ENCODE data around the gene NDUFA8. TPM values are rescaled to one million over a fixed set of nuclear protein-coding genes. Genes with fewer than 3 reads are reported as not detected.

Gene NDUFA8
- total RNA-seq, 1 donor = 25.2 TPM

DNA sequence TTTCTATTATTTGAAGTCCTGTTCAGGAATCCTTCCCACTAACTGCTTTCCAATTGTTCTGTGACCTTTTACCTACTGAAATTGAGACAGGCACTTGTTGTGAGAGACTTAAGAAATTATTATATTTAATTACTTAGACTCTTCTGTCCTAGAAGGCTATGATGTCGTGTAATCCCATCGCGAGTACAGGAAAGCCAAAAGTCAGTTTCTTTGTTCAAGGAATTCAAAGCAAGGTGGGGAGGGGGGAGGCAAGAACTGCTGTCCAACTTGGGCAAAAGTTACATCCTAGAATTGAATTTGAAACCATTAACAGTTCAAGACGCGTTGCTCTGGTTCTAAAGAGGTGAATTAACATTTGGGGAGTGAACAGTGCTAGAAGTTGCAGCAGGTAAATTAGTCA lies 17.9 kb downstream of the NDUFA8 start:
- H3K4me3 ChIP-seq (ENCODE audit: low read depth, low read length) = no peak overlapping the region
- TF ChIP-seq, protein P1, sequence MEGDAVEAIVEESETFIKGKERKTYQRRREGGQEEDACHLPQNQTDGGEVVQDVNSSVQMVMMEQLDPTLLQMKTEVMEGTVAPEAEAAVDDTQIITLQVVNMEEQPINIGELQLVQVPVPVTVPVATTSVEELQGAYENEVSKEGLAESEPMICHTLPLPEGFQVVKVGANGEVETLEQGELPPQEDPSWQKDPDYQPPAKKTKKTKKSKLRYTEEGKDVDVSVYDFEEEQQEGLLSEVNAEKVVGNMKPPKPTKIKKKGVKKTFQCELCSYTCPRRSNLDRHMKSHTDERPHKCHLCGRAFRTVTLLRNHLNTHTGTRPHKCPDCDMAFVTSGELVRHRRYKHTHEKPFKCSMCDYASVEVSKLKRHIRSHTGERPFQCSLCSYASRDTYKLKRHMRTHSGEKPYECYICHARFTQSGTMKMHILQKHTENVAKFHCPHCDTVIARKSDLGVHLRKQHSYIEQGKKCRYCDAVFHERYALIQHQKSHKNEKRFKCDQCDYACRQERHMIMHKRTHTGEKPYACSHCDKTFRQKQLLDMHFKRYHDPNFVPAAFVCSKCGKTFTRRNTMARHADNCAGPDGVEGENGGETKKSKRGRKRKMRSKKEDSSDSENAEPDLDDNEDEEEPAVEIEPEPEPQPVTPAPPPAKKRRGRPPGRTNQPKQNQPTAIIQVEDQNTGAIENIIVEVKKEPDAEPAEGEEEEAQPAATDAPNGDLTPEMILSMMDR (IDR thresholded peaks at IDR 0.05; ENCODE audit: insufficient read depth, low read length) = no peak
- no peak for DNase-seq (ENCODE audit: low read depth)

DNA sequence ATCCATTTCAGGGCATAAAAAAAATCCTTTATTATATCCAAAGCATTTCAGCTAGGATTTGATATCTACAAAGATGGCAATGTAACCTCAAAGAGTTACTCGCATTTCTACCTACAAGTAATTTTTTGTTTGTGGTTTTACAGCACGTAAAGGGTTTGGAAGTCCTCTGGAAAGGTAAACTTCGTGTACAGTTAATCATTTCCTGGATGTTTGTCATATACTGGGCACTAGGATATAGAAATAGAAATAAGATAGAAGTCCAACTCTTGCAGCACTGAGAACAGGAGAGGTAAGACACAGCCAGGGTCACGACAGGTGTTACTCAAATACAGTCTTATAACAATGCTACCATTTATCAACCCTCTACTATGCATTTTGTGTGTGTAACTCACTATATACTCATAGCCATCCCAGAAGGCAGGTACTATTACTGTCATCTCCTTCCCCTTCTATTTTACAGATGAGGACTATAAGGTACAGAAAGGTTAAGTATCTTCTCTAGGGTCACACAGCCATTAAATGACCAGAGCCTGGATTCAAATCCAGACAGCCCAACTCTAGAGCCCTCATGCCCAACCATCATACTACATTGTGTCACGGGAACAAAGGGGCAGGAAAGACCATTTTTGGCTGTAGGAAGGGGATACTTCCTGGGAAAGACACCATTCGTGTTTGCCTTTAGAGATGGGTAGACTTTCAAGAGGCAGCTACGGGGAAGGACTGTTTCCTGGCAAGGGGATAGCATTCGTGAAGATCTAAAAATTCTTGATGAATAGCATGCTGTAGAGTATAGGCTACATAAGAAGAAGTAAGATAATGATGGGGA lies 19.0 kb downstream of the NDUFA8 start:
- no peak overlapping the region for H3K4me3 ChIP-seq (ENCODE audit: low read depth, low read length)
- TF ChIP-seq, protein P1 (IDR thresholded peaks at IDR 0.05; ENCODE audit: insufficient read depth, low read length) = no peak
- DNase-seq (ENCODE audit: low read depth) = no peak

DNA sequence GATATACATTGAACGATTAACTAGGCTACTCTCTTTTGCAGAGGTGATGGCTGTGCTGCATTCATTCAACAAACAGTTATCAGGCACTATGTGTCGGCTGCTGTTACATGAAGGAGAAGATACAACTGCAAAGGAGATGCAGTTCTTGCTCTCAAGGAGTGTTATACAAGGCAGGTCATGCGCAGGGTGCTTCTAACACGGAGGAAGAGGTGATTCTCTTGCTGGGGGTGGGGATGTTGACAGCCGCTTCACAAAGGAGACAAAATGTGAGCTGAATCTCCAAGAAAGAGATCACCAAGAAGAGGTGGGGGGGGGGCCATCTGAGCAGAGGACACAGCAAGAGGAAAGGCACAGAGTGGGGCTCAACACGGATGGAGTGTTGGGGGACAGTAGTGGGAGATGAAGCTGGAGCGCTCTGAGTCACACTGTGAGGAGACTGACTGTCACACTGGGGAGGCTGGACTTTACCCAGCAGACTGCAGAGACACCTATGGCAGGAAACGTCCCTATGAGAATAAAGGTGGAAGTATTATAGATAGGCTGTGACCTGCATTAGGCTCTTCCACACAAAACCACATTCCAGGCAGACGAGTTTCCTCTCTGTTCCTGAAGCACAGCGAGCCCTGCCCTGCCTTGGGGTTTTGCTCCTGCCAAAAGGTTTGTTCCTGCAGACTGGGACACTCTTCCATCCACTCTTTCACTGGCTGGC lies 20.9 kb downstream of the NDUFA8 start:
- no peak overlapping the region for H3K4me3 ChIP-seq (ENCODE audit: low read depth, low read length)
- DNase-seq (ENCODE audit: low read depth) = no peak
- TF ChIP-seq, protein P1 (IDR thresholded peaks at IDR 0.05; ENCODE audit: insufficient read depth, low read length) = no peak

DNA sequence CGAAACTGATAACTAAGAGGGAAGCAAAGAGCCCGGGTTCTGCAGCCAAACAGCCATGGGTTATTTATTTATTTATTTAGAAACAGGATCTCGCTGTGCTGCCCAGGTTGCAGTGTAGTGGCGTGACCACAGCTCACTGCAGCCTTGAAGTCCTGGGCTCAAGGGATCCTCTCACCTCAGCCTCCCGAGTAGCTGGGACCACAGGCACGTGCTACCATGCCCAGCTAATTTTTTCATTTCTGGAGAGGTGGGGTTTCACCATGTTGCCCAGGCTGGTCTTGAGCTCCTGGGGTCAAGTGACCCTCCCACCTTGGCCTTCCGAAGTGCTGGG lies 24.1 kb downstream of the NDUFA8 start:
- no peak for DNase-seq (ENCODE audit: low read depth)
- H3K4me3 ChIP-seq (ENCODE audit: low read depth, low read length) = no peak overlapping the region
- TF ChIP-seq, protein P1 (IDR thresholded peaks at IDR 0.05; ENCODE audit: insufficient read depth, low read length) = no peak

DNA sequence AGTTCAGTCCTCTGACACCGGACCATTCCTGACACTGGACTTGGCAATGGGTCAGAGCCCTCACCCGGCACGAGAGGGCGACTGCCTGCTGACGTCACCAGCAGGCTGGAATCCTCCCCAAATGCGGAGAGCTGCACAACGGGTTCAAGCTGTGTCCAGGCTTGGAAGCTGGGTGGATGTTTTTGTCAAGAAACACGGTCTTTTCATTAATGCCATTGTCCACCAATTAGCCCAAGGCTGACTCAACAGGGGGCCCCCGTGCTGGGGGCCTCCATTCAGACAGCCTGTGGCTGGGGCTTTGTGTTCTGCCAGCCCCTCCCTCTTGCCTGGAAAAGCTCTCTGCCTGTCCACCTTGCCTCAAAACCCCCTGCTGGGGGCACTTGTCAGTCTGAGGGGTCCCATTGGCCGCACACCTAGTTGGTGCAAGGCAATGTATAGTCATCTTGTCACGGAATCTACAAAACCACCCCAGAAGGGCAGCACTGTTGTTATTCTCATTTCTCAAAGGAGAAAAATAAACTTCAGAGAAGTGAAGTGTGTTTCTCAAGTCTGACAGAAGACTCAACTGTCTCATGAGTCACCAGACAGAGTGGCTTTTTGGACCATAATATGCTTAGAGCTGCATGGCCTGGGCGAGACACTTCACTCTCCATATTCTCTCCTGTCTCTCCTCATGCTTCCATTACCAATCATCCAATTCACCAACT lies 24.6 kb downstream of the NDUFA8 start:
- TF ChIP-seq, protein P1 (IDR thresholded peaks at IDR 0.05; ENCODE audit: insufficient read depth, low read length) = no peak
- DNase-seq (ENCODE audit: low read depth) = peak; percentile 42
- no peak overlapping the region for H3K4me3 ChIP-seq (ENCODE audit: low read depth, low read length)

DNA sequence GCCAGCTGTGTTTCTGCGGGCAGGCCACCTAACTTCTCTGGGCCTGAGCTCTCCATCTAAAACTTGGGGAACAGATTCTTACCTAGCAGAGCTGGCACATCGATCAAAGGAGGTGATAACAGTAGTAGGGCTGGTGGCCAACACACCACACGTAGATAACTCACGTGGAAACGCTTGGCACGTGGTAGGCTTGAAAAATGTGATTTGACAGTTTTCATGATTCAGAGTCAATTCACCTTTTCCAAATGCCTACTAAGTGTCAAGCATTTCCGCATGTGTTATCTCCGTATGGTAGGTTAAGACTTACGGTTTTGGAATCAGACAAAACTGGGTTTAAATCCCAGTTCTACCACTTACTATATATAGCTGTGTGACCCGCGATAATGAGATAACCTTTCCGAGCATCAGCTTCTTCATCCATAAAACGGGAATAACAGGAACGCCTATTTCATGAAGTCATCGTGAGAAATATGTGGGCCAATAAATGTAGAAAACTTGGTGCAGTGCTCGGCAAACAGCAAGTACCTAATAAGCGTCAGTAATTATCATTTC lies 25.5 kb downstream of the NDUFA8 start:
- no peak for DNase-seq (ENCODE audit: low read depth)
- TF ChIP-seq, protein P1 (IDR thresholded peaks at IDR 0.05; ENCODE audit: insufficient read depth, low read length) = no peak

More for the DNA sequence above, 25.5 kb downstream of the NDUFA8 start:
- no peak overlapping the region for H3K4me3 ChIP-seq (ENCODE audit: low read depth, low read length)

Measured in fibroblast of the aortic adventitia (primary cell).